ENCODE measurements around the gene LIPI. TPM values are rescaled to one million over a fixed set of nuclear protein-coding genes. Genes with fewer than 3 reads are reported as not detected.
"Not testable (repeated sequence)": the region's sequence is repeated elsewhere in the genome, so short reads cannot be mapped to it uniquely, and the experiment has no call there.

LIPI gene
- total RNA-seq, 2 donors from 2014 or later, result not detected

- no peak for DNase-seq (ENCODE audit: low spot score)
These were observed 90.5 kb downstream of the LIPI start for GRCh38 chr21:14120091-14120734.

GRCh38 chr21:14119038-14119437 lies 91.7 kb downstream of the LIPI start:
- intact Hi-C loops (cut with DNase I), result no loop called here
- DNase-seq (ENCODE audit: low spot score), result no peak

More at GRCh38 chr21:14120091-14120734, 90.5 kb downstream of the LIPI start:
- intact Hi-C loops (cut with DNase I), result no loop called here

- no peak for DNase-seq (ENCODE audit: low spot score)
- intact Hi-C loops (cut with DNase I), result no loop called here
These were observed 94.7 kb downstream of the LIPI start for GRCh38 chr21:14116080-14116481.

- no peak for DNase-seq (ENCODE audit: low spot score)
- intact Hi-C loops (cut with DNase I), result no loop called here
These were observed 95.1 kb downstream of the LIPI start for GRCh38 chr21:14115646-14116045.

- intact Hi-C loops (cut with DNase I), result no loop called here
These were observed 96.5 kb downstream of the LIPI start for GRCh38 chr21:14114251-14114650.

GRCh38 chr21:14104564-14104963 lies 106.2 kb downstream of the LIPI start:
- intact Hi-C loops (cut with DNase I); DNase-seq (ENCODE audit: low spot score): not testable (repeated sequence)

More at GRCh38 chr21:14114251-14114650, 96.5 kb downstream of the LIPI start:
- DNase-seq (ENCODE audit: low spot score), result no peak

- intact Hi-C loops (cut with DNase I), result no loop called here
- no peak for DNase-seq (ENCODE audit: low spot score)
These were observed 111.2 kb downstream of the LIPI start for GRCh38 chr21:14099570-14099969.

GRCh38 chr21:14097881-14098499 lies 112.8 kb downstream of the LIPI start:
- no peak for DNase-seq (ENCODE audit: low spot score)
- intact Hi-C loops (cut with DNase I), result no loop called here

- intact Hi-C loops (cut with DNase I), result no loop called here
- DNase-seq (ENCODE audit: low spot score), result no peak
These were observed 114.2 kb downstream of the LIPI start for GRCh38 chr21:14096577-14096976.

GRCh38 chr21:14096172-14096571 lies 114.6 kb downstream of the LIPI start:
- no peak for DNase-seq (ENCODE audit: low spot score)
- intact Hi-C loops (cut with DNase I), result no loop called here

- no peak for DNase-seq (ENCODE audit: low spot score)
- intact Hi-C loops (cut with DNase I), result no loop called here
These were observed 115.7 kb downstream of the LIPI start for GRCh38 chr21:14095056-14095455.

GRCh38 chr21:14092834-14093560 lies 117.8 kb downstream of the LIPI start:
- no peak for DNase-seq (ENCODE audit: low spot score)
- intact Hi-C loops (cut with DNase I), result no loop called here

GRCh38 chr21:14090184-14090583 lies 120.6 kb downstream of the LIPI start:
- DNase-seq (ENCODE audit: low spot score), result not testable (repeated sequence)

GRCh38 chr21:14088391-14088790 lies 122.4 kb downstream of the LIPI start:
- intact Hi-C loops (cut with DNase I), result no loop called here
- no peak for DNase-seq (ENCODE audit: low spot score)

More at GRCh38 chr21:14090184-14090583, 120.6 kb downstream of the LIPI start:
- intact Hi-C loops (cut with DNase I), result not testable (repeated sequence)

GRCh38 chr21:14086553-14086952 lies 124.2 kb downstream of the LIPI start:
- intact Hi-C loops (cut with DNase I), result no loop called here
- no peak for DNase-seq (ENCODE audit: low spot score)

GRCh38 chr21:14084701-14085100 lies 126.1 kb downstream of the LIPI start:
- intact Hi-C loops (cut with DNase I), result loop anchor here in 1 of 2 donors (5.0 kb wide), 1 partner anchor 1933 kb away; no protein-coding TSS in a partner anchor
- no peak for DNase-seq (ENCODE audit: low spot score)

GRCh38 chr21:14084068-14084501 lies 126.7 kb downstream of the LIPI start:
- no peak for DNase-seq (ENCODE audit: low spot score)
- intact Hi-C loops (cut with DNase I), result loop anchor here in 1 of 2 donors (5.0 kb wide), 1 partner anchor 1933 kb away; no protein-coding TSS in a partner anchor

GRCh38 chr21:14080764-14081096 lies 130.0 kb downstream of the LIPI start:
- intact Hi-C loops (cut with DNase I), result loop anchor here in 1 of 2 donors (5.0 kb wide), 1 partner anchor 1937 kb away; no protein-coding TSS in a partner anchor
- DNase-seq (ENCODE audit: low spot score), result no peak

- no peak for DNase-seq (ENCODE audit: low spot score)
- intact Hi-C loops (cut with DNase I), result loop anchor here in 1 of 2 donors (5.0 kb wide), 1 partner anchor 1937 kb away; no protein-coding TSS in a partner anchor
These were observed 130.6 kb downstream of the LIPI start for GRCh38 chr21:14080040-14080763.

Measured in posterior vena cava (tissue), 2 donors.